Activated CD8-positive, alpha-beta memory T cell treated with anti-CD3 and anti-CD28 coated beads, Interleukin-2, amount 50 U/mL, for 4 hours (primary cell): ENCODE results near the gene ZNF746.
"Not testable (repeated sequence)": the region's sequence is repeated elsewhere in the genome, so short reads cannot be mapped to it uniquely, and the experiment has no call there.

Experiments used
- DNase-seq: peaks from one replicate; pipeline ENCODE4 v3.0.0-alpha.2; 2020

Gene ZNF746

DNA sequence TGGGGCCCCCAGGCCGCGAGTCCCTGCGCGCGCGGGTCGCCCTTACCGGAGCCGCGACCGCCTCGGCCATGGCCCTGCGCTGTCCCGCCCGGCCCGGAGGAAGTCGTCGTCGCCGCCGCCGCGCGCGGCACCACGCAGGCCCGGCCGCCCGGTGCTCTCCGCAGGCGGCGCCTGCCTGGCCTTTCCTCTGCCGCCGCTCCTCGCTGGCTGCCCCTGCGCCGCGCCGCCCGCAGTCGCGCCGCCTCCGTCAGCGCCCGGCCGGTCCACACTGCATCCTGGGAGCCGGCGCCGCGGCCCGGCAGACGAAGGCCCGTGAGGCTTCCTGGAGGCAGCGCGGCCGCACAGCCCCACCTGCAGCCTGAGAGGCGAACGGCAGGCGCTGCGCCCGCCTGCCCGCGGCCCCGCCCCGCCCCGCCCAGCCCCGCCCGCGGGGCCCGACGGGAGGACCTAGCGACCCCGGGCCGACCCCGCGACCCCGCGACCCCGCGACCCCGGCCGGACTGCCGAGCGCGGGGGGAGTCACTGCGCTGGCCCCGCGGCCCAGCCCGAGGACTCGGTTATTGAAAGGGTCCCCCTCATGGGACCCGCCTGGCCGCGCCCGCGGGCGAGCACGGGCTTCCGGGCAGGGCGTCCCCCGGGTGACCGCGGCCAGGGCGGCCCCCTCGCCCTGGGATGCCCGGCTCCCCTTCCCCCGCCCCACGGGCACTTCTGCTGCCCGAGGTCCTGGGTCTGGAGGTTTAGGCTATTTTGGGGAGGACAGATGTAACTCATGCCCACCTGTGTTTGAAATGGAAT lies at the start of gene ZNF746:
Gene ZNF746 (minus strand): TSS at position 343 of the 795 bp plus-strand sequence. CDS start 273 bp downstream, at position 70.
- DNase-seq: peak; percentile 78

DNA sequence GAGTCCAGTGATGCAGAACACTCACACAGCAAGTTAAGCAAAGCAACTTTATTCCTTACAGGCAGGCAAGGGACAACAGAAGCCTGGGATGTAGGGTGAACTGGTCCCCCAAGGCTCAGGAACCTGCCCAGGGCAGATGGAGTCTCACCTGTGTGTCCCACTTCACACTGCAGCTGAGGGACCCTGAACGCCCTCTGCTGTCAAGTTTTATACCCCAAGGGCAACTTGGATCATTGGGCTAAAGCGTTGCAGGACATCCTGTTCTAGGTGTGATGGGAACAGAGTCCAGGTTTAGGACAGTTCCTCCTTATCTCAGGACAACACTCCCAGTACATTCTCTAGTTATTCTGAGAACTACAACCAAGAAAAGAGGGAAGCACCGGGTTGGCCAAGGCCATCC lies 49.5 kb upstream of the ZNF746 start:
- no peak for DNase-seq

DNA sequence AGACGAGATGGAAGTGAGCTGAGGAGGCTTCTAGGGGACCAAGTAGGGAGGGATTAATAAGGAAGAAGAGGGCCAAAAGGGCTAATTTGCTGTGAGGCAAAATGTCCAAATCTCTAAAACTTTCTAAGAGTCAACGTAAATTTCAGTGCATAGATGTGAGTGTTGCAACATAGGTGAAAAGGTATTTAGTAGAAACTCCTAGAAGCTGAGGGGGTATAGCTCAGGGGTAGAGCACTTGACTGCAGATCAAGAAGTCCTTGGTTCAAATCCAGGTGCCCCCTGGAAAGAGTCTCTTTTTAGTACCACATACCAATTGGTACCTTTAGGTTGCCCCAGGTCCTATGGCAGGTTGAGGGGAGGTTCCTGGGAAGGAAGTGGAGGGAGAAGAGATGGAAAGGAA lies 48.7 kb upstream of the ZNF746 start:
- DNase-seq: no peak

DNA sequence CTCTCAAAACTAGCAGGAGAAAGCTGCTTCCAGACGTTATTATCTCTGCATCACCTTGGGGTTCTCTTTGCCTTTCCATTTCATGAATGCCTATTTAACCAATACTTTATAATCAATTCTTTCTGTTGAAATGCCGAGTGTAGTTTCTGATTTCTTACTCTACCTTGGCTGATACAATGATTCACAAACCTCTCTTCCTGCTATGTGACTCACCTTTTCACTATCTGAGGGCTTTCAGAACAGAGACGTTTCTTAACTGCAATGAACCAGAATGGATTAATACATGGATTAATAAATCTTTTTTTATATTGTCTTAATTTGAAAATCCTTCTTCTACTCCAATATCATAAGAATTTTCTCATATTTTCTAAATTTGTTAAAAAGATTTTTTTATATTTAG lies 46.4 kb upstream of the ZNF746 start:
- no peak for DNase-seq

DNA sequence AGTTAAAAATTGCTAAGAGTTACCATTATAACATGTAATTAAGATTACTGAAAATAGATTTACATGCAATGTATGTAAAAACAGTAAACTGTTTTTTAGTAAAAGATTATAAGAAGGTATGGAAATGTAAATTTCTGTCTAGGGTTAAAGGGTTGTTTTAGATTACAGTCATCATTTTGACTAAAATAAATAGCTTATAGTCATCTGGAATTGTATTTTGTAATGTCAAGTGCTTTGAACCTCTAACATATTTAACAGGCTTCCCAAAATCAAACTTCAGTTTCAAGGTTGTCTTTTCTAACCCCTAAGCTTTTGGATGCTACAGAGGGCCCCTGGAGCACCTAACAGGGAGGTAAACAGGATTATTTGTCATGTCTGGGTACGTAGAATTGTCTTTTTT lies 35.0 kb upstream of the ZNF746 start:
- DNase-seq: no peak

DNA sequence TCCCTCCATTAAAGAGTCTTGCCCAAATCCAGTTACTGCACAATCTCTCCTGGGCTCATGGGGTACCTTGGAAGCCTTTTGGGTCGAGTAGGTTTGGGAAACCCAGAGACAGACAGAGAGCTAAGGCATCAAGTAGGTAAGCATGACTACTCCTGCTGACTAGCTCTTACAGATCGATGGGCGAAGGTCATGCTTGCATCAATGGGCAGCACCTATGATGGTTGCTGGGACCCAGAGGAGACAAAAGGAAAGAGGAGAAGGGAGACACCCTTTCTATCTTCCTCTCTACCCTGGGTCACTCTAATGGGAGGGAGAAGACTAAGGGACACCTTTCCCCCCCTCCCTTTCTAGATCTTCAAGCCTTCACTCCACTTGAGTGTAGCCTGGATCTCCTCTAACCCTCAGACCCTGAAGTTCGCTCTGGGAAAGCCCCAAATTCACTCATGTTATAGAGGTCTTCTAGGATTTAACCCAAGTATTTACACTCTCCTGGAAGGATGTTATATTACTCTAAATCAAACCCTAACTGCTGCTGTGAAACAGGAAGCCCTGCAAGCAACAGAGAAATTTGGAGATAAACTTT lies 31.6 kb upstream of the ZNF746 start:
- no peak for DNase-seq

DNA sequence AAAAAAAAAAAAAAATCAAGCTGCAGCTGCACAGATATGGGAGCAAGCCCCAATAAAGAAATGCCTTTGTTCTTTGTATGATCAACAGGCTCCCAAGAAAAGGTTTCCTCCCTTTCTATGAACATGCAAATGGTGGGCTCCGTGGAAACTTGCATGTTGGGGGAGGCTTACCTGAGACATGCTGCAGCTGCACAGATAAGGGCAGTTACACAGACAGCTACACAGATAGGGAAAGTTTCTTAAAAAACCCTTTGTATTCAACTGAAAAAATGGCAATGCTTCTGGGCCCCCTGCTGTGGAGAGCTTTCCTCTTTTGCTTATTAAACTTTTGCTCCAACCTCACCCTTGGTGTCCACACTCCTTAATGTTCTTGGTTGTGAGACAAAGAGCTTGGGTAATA lies 29.8 kb upstream of the ZNF746 start:
- no peak for DNase-seq

DNA sequence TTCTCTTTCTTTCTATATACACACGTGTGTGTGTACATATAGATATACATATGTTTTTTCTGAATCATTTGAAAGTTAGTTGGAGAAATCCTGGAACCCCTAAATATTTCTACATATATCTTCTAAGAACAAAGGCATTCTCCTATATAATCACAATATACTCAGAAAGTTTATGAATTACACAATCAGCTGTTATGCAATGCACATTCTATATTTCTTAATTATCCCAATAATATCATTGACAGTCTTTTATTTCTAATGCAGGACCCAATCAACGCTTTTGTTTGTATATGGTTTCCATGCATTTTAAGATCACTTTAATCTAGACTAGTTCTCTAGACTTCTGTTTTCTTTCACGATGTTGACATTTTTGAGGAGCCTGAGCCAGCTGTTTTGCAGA lies 27.7 kb upstream of the ZNF746 start:
- DNase-seq: no peak

DNA sequence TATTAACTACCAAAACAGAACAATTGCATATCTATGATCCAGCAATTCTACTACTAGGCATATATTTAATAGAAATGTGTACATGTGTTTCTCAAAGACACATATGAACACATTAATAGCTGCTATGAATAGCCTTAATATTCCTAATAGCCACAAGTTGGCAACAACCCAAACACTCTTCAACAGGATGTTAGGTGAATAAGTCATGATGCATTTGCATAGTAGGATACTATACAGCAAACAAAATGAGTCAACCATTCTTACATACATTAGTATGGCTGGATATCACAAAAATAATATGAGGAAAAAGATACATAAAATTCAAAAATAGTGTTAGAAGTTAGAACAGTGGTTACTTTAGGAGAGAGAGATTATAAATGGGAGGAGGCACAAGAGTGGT lies 26.8 kb upstream of the ZNF746 start:
- no peak for DNase-seq

DNA sequence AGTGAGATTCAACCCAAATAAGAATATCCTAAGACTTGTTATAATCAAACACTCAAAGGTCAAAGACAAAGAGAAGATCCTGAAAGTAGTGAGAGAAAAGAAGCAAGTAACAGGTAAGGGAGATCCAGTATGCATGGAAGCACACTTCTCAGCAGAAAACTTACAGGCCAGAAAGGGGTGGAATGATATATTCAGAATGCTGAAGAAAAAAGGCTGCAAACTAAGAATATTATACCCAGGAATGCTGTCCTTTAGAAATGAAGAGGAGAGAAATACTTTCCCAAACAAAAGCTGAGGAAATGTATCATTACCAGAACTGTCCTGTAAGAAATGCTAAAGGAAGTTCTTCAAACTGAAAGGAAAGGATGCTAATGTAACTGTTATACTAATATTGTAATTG lies 12.6 kb upstream of the ZNF746 start:
- DNase-seq: no peak

DNA sequence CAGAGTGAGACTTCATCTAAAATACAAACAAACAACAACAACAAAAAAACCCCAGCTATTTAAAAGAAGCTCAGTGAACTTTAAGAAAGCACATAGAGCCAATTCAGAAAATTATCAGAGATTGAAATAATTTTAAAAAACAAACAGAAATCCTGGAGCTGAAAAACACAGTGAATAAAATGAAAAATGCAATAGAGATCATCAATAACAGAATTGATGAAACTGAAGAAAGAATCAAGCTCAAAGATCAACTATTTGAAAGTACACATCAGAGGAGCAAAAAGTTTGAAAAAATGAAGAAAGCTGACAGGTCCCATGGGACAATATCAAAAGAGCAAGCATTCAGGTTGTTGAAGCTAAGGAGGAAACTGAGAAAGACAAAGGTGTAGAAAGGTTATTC lies 12.2 kb upstream of the ZNF746 start:
- DNase-seq: no peak

DNA sequence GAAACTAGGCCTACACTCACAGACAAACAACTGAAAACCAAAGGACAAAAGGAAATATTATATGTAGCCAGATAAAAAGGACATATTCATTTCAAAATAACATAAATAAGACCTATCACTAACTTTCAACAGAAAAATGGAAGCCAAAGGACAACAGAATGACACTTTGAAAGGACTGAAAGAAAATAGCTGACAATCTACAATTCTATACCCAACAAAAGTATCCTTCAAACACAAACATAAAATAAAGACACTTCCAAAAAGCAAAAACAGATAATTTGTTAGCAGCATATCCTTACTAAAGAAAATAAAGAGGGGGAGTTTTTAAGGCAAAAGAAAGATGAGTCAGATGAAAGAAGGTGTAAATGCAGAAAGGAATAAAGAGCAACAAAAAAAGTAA lies 7.9 kb upstream of the ZNF746 start:
- DNase-seq: no peak

DNA sequence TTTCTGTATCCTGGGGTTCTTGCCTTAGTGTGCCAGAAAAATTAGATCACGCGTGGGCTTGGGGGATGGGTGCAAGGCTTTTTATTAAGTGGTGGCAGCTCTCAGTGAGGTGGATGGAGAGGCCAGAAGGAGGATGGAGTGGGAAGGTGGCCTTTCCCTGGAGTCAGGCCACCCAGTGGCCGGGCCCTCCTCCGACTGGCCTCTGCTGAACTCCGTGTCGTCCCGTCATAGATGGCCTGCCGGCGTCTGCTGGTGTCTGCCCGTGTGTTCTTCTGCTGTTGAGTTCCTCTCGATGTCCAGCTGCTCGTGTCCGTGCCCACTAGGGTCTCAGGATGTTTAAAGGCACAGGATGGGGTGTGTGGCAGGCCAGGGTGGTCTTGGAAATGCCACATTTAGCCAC lies 4.0 kb upstream of the ZNF746 start:
- no peak for DNase-seq

DNA sequence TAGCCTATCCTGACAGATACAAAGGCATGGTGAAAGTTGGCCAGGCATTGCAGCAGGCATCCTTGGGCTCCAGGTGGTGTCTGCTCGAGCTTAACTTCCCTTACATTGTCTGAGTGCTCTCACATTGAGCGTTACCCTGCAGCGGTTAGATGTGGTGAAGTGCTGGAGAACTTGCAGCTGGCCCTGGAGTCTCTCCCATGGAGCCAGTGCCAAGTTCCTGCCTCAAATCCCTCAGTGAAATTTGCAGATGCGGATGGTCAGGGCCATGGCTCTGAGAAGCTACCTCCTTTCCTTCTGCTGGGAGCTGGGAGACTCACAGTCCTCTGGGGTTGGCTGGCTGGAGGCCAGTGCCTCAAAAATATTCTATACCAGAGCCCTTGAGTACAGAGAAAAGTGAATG lies 3.3 kb upstream of the ZNF746 start:
- DNase-seq: no peak

DNA sequence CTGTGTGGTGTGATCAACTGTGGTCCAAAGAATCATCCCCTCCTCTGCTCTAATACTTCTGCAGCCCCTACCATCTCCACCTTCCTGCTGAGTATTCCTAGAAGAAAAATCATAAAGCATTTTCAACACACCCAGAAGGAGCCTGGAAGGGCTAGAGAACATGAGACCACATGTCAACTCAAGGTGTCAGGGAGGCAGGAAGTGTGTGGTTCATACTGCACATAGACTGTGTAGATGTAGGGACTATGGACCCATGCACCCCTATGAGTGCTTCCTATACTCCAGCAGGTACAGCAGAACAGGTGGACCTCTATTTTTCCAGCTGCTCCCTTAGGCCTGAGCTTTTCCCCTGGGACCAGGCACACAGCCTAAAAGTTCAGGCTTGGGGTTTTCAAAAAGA lies 2.6 kb upstream of the ZNF746 start:
- no peak for DNase-seq

DNA sequence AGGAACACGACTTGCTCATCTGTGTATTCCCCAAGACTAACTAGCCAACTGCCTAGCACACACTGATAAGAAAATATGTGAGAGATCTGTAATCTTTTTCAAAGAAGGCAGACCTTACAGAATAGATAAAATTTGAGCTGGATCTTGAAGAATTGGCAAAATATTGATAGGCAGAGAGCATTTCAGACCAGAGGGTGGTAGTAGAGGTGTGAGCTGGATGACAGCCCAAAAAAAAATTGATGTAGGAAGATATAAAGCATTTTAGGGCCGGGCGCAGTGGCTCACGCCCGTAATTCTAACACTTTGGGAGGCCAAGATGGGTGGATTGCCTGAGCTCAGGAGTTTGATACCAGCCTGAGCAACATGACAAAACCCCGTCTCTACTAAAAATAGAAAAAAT lies 1.2 kb upstream of the ZNF746 start:
- DNase-seq: no peak

DNA sequence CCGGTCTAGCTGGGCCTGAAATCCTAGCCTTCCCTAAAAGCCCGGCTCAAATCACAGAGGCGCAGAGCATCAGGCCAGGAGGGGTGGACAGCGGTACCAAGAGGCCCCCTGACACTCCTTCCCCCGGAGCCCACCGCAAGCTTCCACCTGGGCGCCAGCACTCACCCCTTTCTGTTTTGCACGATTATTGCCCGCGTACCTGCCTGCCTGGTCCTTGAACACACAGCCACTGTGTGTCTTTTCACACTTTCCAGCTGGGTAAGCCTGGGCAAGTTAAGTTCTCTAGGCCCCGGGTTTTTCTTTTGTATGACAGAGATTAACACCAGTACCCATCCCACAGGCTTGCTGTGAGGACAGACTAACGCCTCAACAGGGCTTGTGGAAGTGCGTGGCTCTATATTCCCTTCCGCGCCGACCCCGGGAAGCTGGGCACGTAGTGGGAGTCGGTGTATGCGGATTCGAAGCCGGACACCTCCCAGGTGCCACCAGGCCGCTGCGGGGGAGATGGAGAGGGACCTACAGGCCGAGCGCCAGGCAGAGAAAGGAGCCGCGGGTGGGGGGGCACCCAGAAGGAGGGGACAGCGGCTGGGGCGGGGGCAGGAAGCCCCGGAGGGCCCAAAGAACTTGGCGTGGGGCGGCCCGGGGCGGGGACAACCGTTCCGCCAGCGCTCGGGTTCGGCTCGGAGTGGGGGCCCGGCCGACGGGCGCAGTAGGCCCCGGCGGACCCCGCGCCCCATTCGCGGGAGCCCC lies 792 bp downstream of the ZNF746 start:
- DNase-seq: peak; percentile 68

DNA sequence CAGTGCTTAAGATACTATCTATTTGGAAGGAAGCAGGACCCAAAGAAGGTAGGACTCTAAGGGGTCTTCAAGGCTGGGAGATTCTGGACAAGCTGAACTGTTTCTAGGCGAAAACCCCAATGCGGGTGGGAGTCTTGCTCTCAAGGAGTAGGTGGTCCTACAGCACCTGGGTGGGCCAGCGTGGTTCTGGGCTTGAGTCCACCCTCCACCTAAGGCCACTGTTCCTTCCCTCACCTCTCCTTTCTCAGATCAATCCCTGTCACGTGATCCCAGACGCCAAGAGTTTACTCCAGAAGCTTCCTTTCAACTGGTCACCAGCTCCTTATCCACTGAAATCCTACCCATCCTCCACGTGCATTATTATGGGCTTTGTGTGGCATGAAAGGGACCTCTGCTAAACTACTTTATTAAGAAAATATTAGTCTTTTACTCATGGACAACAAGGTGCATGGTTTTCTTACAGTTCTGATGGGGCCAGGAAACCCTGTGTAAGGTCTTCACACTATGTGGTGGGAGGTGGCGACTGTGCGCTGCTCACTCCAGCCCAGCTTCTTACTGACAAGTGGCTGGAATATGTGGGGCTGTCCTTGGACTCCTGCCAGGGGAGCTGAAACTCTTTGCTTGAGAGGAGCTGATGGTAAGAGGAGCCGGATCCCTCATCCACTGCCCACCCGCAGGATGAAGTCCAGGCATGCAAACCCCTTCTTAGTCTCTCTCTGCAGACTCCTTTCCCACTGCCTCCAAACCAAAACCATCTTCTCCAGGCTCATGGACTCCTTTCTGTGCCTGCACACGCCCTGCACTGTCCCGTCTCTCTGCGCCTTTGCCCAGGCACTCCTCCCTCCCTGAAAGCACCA lies 1.6 kb downstream of the ZNF746 start:
- DNase-seq: no peak

DNA sequence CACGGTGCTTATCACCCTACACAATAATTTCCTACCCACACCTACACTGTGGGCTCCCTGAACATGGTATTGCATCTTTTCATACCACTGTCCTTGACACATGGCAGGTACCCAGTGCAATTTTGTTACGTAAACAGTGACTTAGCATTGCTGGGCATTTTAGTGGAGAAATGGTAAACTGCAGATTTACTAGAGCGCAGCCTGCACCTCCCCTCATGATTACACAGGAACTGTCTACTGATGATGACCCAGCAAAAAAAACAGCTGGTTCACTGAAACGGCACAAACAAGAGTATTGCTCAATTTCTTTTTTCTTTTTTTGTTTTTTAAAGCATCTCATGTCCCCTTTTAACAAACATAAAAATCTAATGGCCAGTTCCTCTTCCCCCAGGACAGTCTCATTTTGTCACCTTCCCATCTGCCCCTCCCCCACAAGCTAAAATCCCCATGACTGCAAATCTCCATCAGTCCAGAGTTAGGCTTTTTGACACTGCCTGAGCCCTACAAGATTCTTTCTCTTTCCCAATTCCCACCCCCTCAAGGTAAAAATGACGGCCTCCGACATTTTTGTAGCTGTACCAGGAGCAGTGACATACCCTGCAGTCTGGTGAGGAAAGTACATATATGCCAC lies 2.8 kb downstream of the ZNF746 start:
- no peak for DNase-seq

DNA sequence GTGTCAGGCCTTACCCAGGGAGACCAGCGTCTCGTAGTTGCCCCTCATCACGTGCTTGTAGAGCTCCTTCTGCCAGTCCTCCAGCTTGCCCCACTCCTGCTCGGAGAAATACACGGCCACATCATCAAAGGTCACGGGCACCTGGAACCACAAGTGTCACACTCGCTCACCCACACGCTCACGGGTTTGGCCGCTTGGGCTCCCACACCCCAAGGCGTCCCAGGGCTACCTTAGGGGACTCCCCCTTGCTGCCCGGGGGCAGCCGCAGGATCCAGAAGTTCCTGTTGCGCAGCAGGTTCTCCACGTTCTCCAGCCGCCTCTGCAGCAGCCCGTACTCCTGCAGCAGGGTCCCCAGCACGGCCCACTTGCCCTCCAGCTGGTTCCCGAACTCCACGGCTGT lies 3.6 kb downstream of the ZNF746 start:
- DNase-seq: not testable (repeated sequence)

DNA sequence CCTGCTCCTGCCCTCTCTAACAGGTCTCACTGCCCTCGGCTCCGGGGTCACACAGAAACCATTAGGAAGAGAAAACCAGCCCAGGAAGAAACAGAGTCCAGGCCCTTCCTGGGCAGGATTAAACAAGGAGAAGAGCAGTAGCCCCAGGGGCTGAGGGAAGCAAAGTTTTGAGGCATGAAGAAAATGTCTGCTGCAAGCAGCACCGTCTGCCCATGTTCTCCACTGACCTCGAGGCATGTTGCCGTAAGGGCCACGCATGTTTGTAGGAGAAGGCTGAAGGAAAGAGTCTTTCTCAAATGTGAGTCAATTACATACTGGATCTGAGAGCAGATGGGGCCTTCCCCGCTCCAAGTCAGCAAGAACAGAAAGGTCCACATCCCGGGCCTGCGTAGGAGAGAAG lies 4.2 kb downstream of the ZNF746 start:
- no peak for DNase-seq

DNA sequence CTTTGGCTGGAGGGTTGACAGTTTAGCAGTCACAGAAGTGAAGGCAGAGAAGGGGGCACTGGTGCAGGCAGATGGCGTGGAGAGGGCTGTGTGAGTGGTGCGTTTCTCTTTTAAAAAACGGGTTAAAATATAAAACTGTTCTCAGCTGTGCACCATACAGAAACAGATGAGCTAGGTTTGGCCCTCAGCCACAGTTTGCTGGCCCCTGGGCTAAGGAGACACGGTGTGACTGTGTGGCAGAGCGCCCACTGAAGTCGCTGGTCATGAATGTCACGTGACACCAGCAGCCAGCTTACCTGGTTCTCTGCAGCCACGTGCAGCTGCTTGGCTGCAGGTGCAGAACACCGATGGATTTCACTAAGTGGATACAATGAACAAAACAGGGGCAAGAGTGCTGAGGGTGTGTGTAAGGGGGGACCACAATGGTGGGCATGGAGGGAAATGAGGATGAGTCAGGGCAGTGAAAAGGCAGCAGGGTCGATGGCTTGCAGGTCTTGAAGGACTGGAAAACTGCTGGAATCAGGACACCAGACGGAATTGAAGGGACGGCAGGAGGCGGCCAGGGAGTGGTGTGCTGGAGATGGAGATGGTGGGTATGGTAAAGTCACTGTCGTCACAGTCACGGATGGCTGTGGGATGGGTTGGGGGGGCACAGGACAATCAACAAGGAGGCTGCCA lies 7.4 kb downstream of the ZNF746 start:
- DNase-seq: no peak
